Smooth muscle cell (in vitro differentiated cells): ENCODE measurements around the gene SDK1. TPM values are rescaled to one million over a fixed set of nuclear protein-coding genes. Genes with fewer than 3 reads are reported as not detected.

Experiments
- DNase-seq: peaks from one replicate; lab custom pipeline; 2025; ENCODE audit not compliant: unreplicated experiment; lab: John Stamatoyannopoulos, UW
- H2AFZ ChIP-seq: fragments of 200-600 bp; sonication (generic); 2 replicates; pipeline ENCODE4 v1.6.0; 2016; ENCODE audit warnings: antibody characterized with exemption, low read depth, mild to moderate bottlenecking
- H3F3A ChIP-seq: fragments of 200-600 bp; sonication (generic); 2 replicates; pipeline ENCODE4 v1.6.0; 2017; ENCODE audit warnings: antibody characterized with exemption, low read depth
- H3K27ac ChIP-seq: fragments of 200-600 bp; sonication (generic); 2 replicates; pipeline ENCODE4 v1.5.1; 2016; ENCODE audit warnings: low read depth, mild to moderate bottlenecking
- H3K27me3 ChIP-seq: fragments of 200-600 bp; sonication (generic); 2 replicates; pipeline ENCODE4 v1.6.1; 2016; ENCODE audit warnings: low read depth, mild to moderate bottlenecking
- H3K36me3 ChIP-seq: fragments of 200-600 bp; sonication (generic); 2 replicates; pipeline ENCODE4 v1.5.1; 2016; ENCODE audit warnings: low read depth
- H3K4me1 ChIP-seq: fragments of 200-600 bp; sonication (generic); 2 replicates; pipeline ENCODE4 v1.5.1; 2016; ENCODE audit warnings: low read depth
- H3K4me2 ChIP-seq: fragments of 200-600 bp; sonication (generic); 2 replicates; pipeline ENCODE4 v1.6.0; 2016; ENCODE audit warnings: mild to moderate bottlenecking
- H3K4me3 ChIP-seq: fragments of 200-600 bp; sonication (generic); 2 replicates; pipeline ENCODE4 v1.5.1; 2016; ENCODE audit warnings: mild to moderate bottlenecking
- H3K79me2 ChIP-seq: fragments of 200-600 bp; sonication (generic); 2 replicates; pipeline ENCODE4 v1.6.0; 2016; ENCODE audit warnings: low read depth, mild to moderate bottlenecking
- H3K9ac ChIP-seq: fragments of 200-600 bp; sonication (generic); 2 replicates; pipeline ENCODE4 v1.6.0; 2016; ENCODE audit warnings: low read depth
- H3K9me3 ChIP-seq: fragments of 200-600 bp; sonication (generic); replicated peaks from 2 replicates; pipeline ENCODE4 v1.5.1; 2016; ENCODE audit warnings: low read depth
- H4K20me1 ChIP-seq: fragments of 200-600 bp; sonication (generic); 2 replicates; pipeline ENCODE4 v1.6.0; 2016; ENCODE audit warnings: low read depth
- CTCF ChIP-seq: fragments of 200-600 bp; sonication (generic); IDR thresholded peaks from 2 replicates; pipeline ENCODE4 v1.5.1; 2017; ENCODE audit warnings: borderline replicate concordance, mild to moderate bottlenecking, antibody characterized with exemption; ENCODE audit not compliant: insufficient read depth, poor library complexity, severe bottlenecking
- WGBS: methylation state at CpG from one replicate; pipeline ENCODE4 v1.1.7; 2016; ENCODE audit warnings: low lambda C conversion rate; 5-methylcytosine and 5-hydroxymethylcytosine counted together
- polyA plus RNA-seq: library from polyadenylated mRNA; unstranded; fragments of >200 nt; fragmentation: Nextera tagmentation; extraction: Ambion mirVana; gene quantifications from 2 replicates; pipeline ENCODE4 v1.2.1, GENCODE V29; 2016
- total RNA-seq: library from RNA; depleted of rRNA; stranded (reverse); fragments of >200 nt; gene quantifications from 2 replicates; pipeline ENCODE4 v1.2.3, GENCODE V29; 2014

Gene SDK1
- total and polyA plus RNA-seq, 2 experiments from 2014 or later = 1.1 to 2.5 TPM

- H3K9ac ChIP-seq = no peak overlapping the region
- no peak for TF ChIP-seq CTCF
- no peaks in the 10 kb centered on the region for H3K79me2 ChIP-seq
- 96% methylated on average over 1 of the region's 1 CpG for WGBS
- no peak overlapping the region for H3K4me2 ChIP-seq
- no peak overlapping the region for H3K27ac ChIP-seq
- H3F3A ChIP-seq = no peaks in the 10 kb centered on the region
- H2AFZ ChIP-seq = no peak overlapping the region
- H3K4me3 ChIP-seq = no peak overlapping the region
- no peaks in the 10 kb centered on the region for H3K27me3 ChIP-seq
- H3K36me3 ChIP-seq = no peaks in the 10 kb centered on the region
- H4K20me1 ChIP-seq = no peaks in the 10 kb centered on the region
- DNase-seq = no peak
- no peaks in the 10 kb centered on the region for H3K4me1 ChIP-seq
- H3K9me3 ChIP-seq = no peaks in the 10 kb centered on the region
These were observed 757.1 kb downstream of the SDK1 start for GRCh38 chr7:4058158-4058557.

GRCh38 chr7:4065190-4065589 lies 764.1 kb downstream of the SDK1 start:
- no peak overlapping the region for H2AFZ ChIP-seq
- no peak for DNase-seq

GRCh38 chr7:4066206-4066605 lies 765.2 kb downstream of the SDK1 start:
- no peaks in the 10 kb centered on the region for H3K79me2 ChIP-seq
- WGBS = 91% methylated on average over 9 of the region's 10 CpGs
- no peak overlapping the region for H3K4me2 ChIP-seq
- no peaks in the 10 kb centered on the region for H3K9me3 ChIP-seq
- H3F3A ChIP-seq = no peaks in the 10 kb centered on the region
- no peaks in the 10 kb centered on the region for H3K27me3 ChIP-seq
- no peak overlapping the region for H3K4me3 ChIP-seq
- H4K20me1 ChIP-seq = no peaks in the 10 kb centered on the region
- H2AFZ ChIP-seq = no peak overlapping the region
- DNase-seq = no peak
- H3K36me3 ChIP-seq = no peaks in the 10 kb centered on the region
- no peak overlapping the region for H3K27ac ChIP-seq
- H3K4me1 ChIP-seq = peaks cover 5% of the 10 kb centered on the region
- H3K9ac ChIP-seq = no peak overlapping the region
- no peak for TF ChIP-seq CTCF

More at GRCh38 chr7:4065190-4065589, 764.1 kb downstream of the SDK1 start:
- Histone ChIP-seq H3K27ac (no peak overlapping the region), H3K36me3 (no peaks in the 10 kb centered on the region), H3K27me3 (no peaks in the 10 kb centered on the region), H3K4me2 (no peak overlapping the region), H3K9me3 (no peaks in the 10 kb centered on the region), H4K20me1 (no peaks in the 10 kb centered on the region), H3F3A (no peaks in the 10 kb centered on the region), H3K4me1 (peaks cover 4% of the 10 kb centered on the region), H3K9ac (no peak overlapping the region), H3K79me2 (no peaks in the 10 kb centered on the region), H3K4me3 (no peak overlapping the region)
- no peak for TF ChIP-seq CTCF
- WGBS = 88% methylated on average over 5 of the region's 5 CpGs

- no peaks in the 10 kb centered on the region for H4K20me1 ChIP-seq
- no peaks in the 10 kb centered on the region for H3K79me2 ChIP-seq
- H3K9me3 ChIP-seq = no peaks in the 10 kb centered on the region
- H3K27ac ChIP-seq = no peak overlapping the region
- H2AFZ ChIP-seq = no peak overlapping the region
- H3K27me3 ChIP-seq = no peaks in the 10 kb centered on the region
- no peaks in the 10 kb centered on the region for H3F3A ChIP-seq
- no peaks in the 10 kb centered on the region for H3K36me3 ChIP-seq
- 91% methylated on average over 21 of the region's 21 CpGs for WGBS
- H3K4me1 ChIP-seq = peaks cover 10% of the 10 kb centered on the region
- H3K4me3 ChIP-seq = no peak overlapping the region
- no peak for TF ChIP-seq CTCF
- no peak overlapping the region for H3K9ac ChIP-seq
- DNase-seq = no peak
- H3K4me2 ChIP-seq = no peak overlapping the region
These were observed 765.8 kb downstream of the SDK1 start for GRCh38 chr7:4066626-4067475.
